ENCODE results near the gene HSD11B1. TPM values are rescaled to one million over a fixed set of nuclear protein-coding genes. Genes with fewer than 3 reads are reported as not detected.

HSD11B1 gene
- total and polyA plus RNA-seq, 5 donors: 1.0 to 4.3 (median 1.5) TPM

GRCh38 chr1:209755926-209756614, 51.4 kb downstream of the HSD11B1 start, which contains the start of gene TRAF3IP3:
Gene TRAF3IP3 (plus strand): TSS chr1:209756053. CDS start chr1:209760040, 3,987 bp downstream.
- H3K4me1 ChIP-seq (ENCODE audit: control insufficient read depth, insufficient read depth, low read length): no peaks in the 10 kb centered on the region

GRCh38 chr1:209756615-209757445, 52.2 kb downstream of the HSD11B1 start:
- Histone ChIP-seq H3K9me3 (ENCODE audit: control insufficient read depth, low read length) (no peaks in the 10 kb centered on the region), H3K4me3 (ENCODE audit: low read length) (no peak overlapping the region), H3K27ac (ENCODE audit: low read length) (no peak overlapping the region), H3K4me1 (ENCODE audit: control insufficient read depth, insufficient read depth, low read length) (no peaks in the 10 kb centered on the region), H3K27me3 (ENCODE audit: control insufficient read depth, insufficient read depth) (no peaks in the 10 kb centered on the region)
- WGBS: 65% methylated on average over 5 of the region's 5 CpGs
- peak in 2 of 3 donors; percentile 47 to 65 for DNase-seq
- intact Hi-C loops (cut with DNase I): no loop called here
- peak in 1 of 2 donors; percentile 40 for ATAC-seq

More at GRCh38 chr1:209755926-209756614, 51.4 kb downstream of the HSD11B1 start, which contains the start of gene TRAF3IP3:
- DNase-seq (peak in 2 of 3 donors; percentile 54 to 66), ATAC-seq (peak in 1 of 2 donors; percentile 65)
- Histone ChIP-seq H3K27ac (ENCODE audit: low read length) (no peak within 1 kb of the TSS), H3K27me3 (ENCODE audit: control insufficient read depth, insufficient read depth) (no peaks in the 10 kb centered on the region), H3K4me3 (ENCODE audit: low read length) (no peak within 1 kb of the TSS), H3K9me3 (ENCODE audit: control insufficient read depth, low read length) (no peaks in the 10 kb centered on the region)
- WGBS: 71% methylated on average over 10 of the region's 10 CpGs
- intact Hi-C loops (cut with DNase I): no loop called here

DNA sequence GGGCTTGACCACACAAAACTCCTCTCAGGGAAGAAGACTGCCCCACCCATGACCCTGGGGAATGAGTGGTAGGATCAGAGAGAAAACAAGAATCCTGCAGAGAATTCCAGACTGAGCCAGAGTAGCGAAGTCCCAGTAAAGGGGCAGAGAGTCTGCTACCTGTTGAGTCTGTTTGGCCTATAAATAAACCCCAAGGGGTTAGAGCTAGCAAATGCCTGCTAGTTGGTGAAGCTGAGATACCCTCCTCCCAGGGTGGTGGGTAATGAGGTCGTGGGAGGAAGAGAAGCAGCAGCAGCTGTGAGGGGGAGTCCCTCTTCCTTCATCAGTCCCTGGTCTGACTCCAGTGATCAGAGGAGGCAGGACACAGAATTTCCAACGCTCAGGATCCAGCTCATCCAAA, 53.8 kb downstream of the HSD11B1 start:
- 62% methylated on average over 3 of the region's 3 CpGs for WGBS
- no peak for ATAC-seq
- Histone ChIP-seq H3K4me3 (ENCODE audit: low read length) (no peak overlapping the region), H3K9me3 (ENCODE audit: control insufficient read depth, low read length) (no peaks in the 10 kb centered on the region), H3K27me3 (ENCODE audit: control insufficient read depth, insufficient read depth) (no peaks in the 10 kb centered on the region), H3K27ac (ENCODE audit: low read length) (no peak overlapping the region), H3K4me1 (ENCODE audit: control insufficient read depth, insufficient read depth, low read length) (no peaks in the 10 kb centered on the region)
- intact Hi-C loops (cut with DNase I): no loop called here
- DNase-seq: no peak

DNA sequence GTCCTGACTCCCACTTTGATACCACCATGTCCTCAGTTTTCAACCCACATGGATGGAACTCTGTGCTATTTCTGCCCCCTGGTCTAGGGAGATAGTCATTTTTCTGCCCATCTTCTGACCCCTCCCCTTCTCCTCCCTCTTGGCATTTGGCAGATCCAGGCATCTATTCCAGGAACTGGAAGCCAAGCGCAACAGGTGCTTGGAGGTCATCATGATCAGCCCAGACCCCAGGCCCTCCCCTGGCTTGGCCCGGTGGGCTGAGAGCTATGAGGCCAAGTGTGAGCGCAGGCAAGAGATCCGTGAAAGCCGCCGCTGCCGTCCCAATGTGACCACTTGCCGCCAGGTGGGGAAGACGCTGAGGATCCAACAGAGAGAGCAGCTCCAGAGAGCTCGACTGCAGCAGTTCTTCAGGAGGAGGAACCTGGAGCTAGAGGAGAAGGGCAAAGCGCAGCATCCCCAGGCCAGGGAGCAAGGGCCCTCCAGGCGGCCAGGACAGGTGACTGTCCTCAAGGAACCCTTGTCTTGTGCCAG, 55.2 kb downstream of the HSD11B1 start:
- DNase-seq (no peak), ATAC-seq (no peak)
- no peaks in the 10 kb centered on the region for H3K9me3 ChIP-seq (ENCODE audit: control insufficient read depth, low read length)
- H3K4me3 ChIP-seq (ENCODE audit: low read length): no peak overlapping the region
- no peak overlapping the region for H3K27ac ChIP-seq (ENCODE audit: low read length)
- intact Hi-C loops (cut with DNase I): no loop called here
- WGBS: 86% methylated on average over 12 of the region's 12 CpGs
- no peaks in the 10 kb centered on the region for H3K27me3 ChIP-seq (ENCODE audit: control insufficient read depth, insufficient read depth)
- no peaks in the 10 kb centered on the region for H3K4me1 ChIP-seq (ENCODE audit: control insufficient read depth, insufficient read depth, low read length)

DNA sequence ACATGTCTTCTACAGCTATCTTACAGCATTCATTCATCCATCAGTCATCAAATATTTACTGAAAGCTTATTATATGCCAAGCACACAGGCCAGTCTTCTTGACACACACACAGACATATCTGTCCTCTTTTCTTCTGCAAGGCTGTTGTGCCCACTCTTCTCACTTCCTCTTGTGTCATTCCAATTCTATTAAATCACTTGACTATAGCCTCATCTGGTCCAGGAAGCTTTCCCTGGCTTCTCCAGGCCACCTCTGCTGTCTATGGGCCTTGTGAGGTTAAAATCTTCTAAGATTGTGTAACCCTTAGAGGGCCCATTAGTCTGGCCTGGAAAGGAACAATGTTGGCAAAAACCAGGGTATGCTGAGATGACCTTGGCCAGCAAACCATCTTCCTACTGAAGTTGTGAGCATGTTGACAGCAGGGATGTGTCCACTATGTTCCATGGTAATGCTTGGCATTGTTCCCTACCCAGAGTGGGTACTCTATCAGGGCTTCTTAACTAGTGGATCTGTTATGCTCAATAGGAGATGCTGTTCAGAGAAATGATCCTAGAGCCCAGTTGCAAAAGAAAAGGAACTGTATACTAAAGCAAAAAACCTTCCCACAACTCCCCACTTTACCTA, 56.5 kb downstream of the HSD11B1 start:
- no peaks in the 10 kb centered on the region for H3K9me3 ChIP-seq (ENCODE audit: control insufficient read depth, low read length)
- H3K27me3 ChIP-seq (ENCODE audit: control insufficient read depth, insufficient read depth): no peaks in the 10 kb centered on the region
- DNase-seq (no peak), ATAC-seq (peak; percentile 24 to 64)
- H3K27ac ChIP-seq (ENCODE audit: low read length): no peak overlapping the region
- intact Hi-C loops (cut with DNase I): no loop called here
- no peaks in the 10 kb centered on the region for H3K4me1 ChIP-seq (ENCODE audit: control insufficient read depth, insufficient read depth, low read length)
- no peak overlapping the region for H3K4me3 ChIP-seq (ENCODE audit: low read length)

GRCh38 chr1:209766051-209766450, 61.4 kb downstream of the HSD11B1 start:
- H3K27me3 ChIP-seq (ENCODE audit: control insufficient read depth, insufficient read depth): no peaks in the 10 kb centered on the region
- H3K9me3 ChIP-seq (ENCODE audit: control insufficient read depth, low read length): no peaks in the 10 kb centered on the region
- no peak for ATAC-seq
- peaks cover 9% of the 10 kb centered on the region for H3K4me1 ChIP-seq (ENCODE audit: control insufficient read depth, insufficient read depth, low read length)
- 76% methylated on average over 2 of the region's 2 CpGs for WGBS
- intact Hi-C loops (cut with DNase I): no loop called here
- H3K4me3 ChIP-seq (ENCODE audit: low read length): no peak overlapping the region
- no peak overlapping the region for H3K27ac ChIP-seq (ENCODE audit: low read length)
- DNase-seq: no peak

DNA sequence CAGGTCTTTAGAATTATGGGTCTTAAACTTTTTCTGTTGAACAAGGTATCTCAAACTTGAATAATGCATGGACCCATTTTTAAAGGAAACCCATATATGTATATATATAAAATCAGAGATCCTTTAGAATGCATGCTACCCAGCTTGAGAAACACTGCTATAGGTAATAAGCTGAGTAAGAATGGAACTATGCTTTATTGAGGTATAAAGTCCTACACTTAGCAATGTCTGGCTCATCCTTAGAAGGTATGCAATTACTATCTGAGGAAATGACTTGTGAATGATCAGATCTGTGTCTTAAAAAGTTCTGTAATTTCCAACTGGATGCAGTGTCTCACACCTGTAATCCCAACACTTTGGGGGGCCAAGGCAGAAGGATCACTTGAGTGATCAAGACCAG, 62.5 kb downstream of the HSD11B1 start:
- DNase-seq: no peak
- no peaks in the 10 kb centered on the region for H3K9me3 ChIP-seq (ENCODE audit: control insufficient read depth, low read length)
- no peak overlapping the region for H3K27ac ChIP-seq (ENCODE audit: low read length)
- peaks cover 9% of the 10 kb centered on the region for H3K4me1 ChIP-seq (ENCODE audit: control insufficient read depth, insufficient read depth, low read length)
- ATAC-seq: no peak
- intact Hi-C loops (cut with DNase I): no loop called here
- no peaks in the 10 kb centered on the region for H3K27me3 ChIP-seq (ENCODE audit: control insufficient read depth, insufficient read depth)
- H3K4me3 ChIP-seq (ENCODE audit: low read length): no peak overlapping the region

DNA sequence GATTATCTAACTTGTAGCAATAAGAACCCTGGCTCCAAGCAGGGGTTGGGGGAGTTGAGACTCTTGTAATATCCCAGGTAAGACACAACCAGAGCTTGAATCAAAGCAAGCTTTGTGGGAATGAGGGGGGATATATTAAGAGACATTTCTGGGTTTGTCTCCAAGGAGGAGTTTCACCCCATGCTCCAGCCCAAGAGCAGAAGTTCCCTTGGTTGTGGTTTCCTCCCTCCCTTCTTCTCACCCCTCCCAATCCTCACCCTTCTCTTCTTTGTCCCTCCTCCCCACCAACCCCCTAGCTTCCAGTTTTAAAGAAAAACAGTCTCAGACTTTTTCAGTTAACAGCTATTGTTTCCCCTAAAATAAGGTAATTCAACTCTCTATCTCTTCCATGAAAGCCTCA, 63.1 kb downstream of the HSD11B1 start:
- no peak for ATAC-seq
- intact Hi-C loops (cut with DNase I): no loop called here
- Histone ChIP-seq H3K4me3 (ENCODE audit: low read length) (no peak overlapping the region), H3K4me1 (ENCODE audit: control insufficient read depth, insufficient read depth, low read length) (peaks cover 9% of the 10 kb centered on the region), H3K9me3 (ENCODE audit: control insufficient read depth, low read length) (no peaks in the 10 kb centered on the region), H3K27ac (ENCODE audit: low read length) (no peak overlapping the region), H3K27me3 (ENCODE audit: control insufficient read depth, insufficient read depth) (no peaks in the 10 kb centered on the region)
- DNase-seq: no peak

DNA sequence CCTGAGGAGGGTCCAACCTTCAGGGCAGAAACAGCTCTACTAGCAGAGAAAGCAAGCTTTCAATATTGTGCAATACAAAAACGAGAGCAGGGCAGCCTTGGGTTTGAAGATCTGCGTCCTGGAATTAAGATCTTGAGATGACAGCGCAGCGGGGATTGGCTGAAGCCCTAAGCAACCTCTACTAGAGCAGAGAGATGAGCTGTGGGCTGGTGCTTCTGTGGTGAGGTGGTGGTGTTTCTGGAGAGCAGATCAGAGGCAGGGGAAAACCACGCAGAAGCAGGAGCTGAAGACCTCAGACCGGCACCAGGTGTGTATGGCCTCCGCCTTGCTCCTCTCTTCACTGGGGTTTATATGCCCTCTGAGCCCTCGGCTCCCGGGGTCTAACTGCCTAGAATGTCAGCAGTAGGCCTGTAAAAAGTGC, 63.7 kb downstream of the HSD11B1 start:
- no peaks in the 10 kb centered on the region for H3K27me3 ChIP-seq (ENCODE audit: control insufficient read depth, insufficient read depth)
- H3K4me3 ChIP-seq (ENCODE audit: low read length): no peak overlapping the region
- peak in 1 of 3 donors; percentile 47 for DNase-seq
- peaks cover 9% of the 10 kb centered on the region for H3K4me1 ChIP-seq (ENCODE audit: control insufficient read depth, insufficient read depth, low read length)
- intact Hi-C loops (cut with DNase I): no loop called here
- H3K27ac ChIP-seq (ENCODE audit: low read length): no peak overlapping the region
- peak; percentile 5 to 7 for ATAC-seq
- H3K9me3 ChIP-seq (ENCODE audit: control insufficient read depth, low read length): no peaks in the 10 kb centered on the region
- WGBS: 86% methylated on average over 9 of the region's 9 CpGs

DNA sequence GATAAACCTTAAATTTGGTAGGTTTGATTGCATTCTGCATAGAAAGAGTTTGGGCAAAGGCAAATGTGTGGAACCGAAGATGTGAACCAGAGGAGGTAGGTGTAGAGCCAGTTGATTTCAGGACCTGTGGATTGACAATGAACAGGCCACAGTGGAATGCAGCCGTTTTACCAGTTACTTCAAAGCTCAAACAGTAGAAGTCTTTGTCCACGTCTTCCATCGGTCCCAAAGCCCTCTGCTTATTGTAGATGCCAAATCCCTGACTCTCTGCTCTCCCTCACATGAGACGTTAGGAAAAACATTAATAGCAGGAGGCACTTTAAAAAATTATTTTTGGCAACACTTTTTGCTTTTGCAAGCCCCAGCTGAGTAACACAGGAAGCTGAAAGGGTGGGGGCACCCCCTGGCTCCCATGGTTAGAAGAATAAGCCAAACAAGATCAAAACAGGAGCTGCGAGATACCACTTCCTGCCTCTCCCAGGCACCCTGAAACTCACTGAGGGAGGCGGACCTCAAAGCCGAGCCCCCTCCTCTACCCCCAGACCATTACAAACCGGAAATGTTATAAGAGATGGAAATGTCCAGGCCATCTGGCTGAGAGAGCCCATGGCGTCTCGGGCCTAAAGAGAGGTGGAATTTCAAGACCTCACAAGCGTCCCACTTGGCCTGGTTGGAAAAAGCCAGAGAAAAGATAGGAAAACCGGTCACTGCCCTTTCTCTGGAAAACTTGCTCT, 64.7 kb downstream of the HSD11B1 start:
- Histone ChIP-seq H3K4me1 (ENCODE audit: control insufficient read depth, insufficient read depth, low read length) (peaks cover 9% of the 10 kb centered on the region), H3K27ac (ENCODE audit: low read length) (peak overlapping the region; percentile 94), H3K27me3 (ENCODE audit: control insufficient read depth, insufficient read depth) (no peaks in the 10 kb centered on the region), H3K4me3 (ENCODE audit: low read length) (no peak overlapping the region), H3K9me3 (ENCODE audit: control insufficient read depth, low read length) (no peaks in the 10 kb centered on the region)
- intact Hi-C loops (cut with DNase I): no loop called here
- WGBS: 10% methylated on average over 13 of the region's 13 CpGs
- DNase-seq (peak; percentile 86 to 92 (median 88)), ATAC-seq (peak; percentile 91 to 98)

All from right cardiac atrium (tissue), 5 donors.